T-cell (primary cell): Measurements from ENCODE around the gene PLAAT4. TPM values are rescaled to one million over a fixed set of nuclear protein-coding genes. Genes with fewer than 3 reads are reported as not detected.
"Not testable (repeated sequence)": the region's sequence is repeated elsewhere in the genome, so short reads cannot be mapped to it uniquely, and the experiment has no call there.

ENCODE experiments used
- ATAC-seq, 4 experiments: fragments of 200-7000 bp in 3 of 4; fragments of 150-1000 bp in 1 of 4; cut with Tn5 transposase; replicated peaks in 1 of 4; 1 replicate in 3 of 4; 2 replicates in 1 of 4; pipeline ENCODE4 v1.10.0; 2021; ENCODE audit warnings: moderate library complexity in 3 of 4, mild to moderate bottlenecking in 2 of 4, moderate number of reproducible peaks in 1 of 4
- CTCF ChIA-PET, 2 donors: fragments of 300-600 bp; sonication (Branson Sonifier 250); formaldehyde crosslinking; loops; one replicate each; lab custom pipeline; 2022; ENCODE audit warnings: antibody characterized with exemption in 2 of 2; lab: Charles Lee
- POLR2A ChIA-PET, 2 donors: fragments of 300-600 bp; sonication (Branson Sonifier 250); formaldehyde crosslinking; loops; one replicate each; lab custom pipeline; 2022; ENCODE audit warnings: antibody characterized with exemption in 2 of 2; lab: Charles Lee
- DNase-seq, 35 experiments: peaks; one replicate each; pipeline versions ENCODE4 v3.0.0 to v3.0.0-alpha.2; 2013 to 2023
- H3K27ac ChIP-seq: one replicate; pipeline ENCODE4 v1.5.1; 2013; ENCODE audit warnings: low read length
- H3K27me3 ChIP-seq, 2 experiments: replicated peaks in 1 of 2; 1 replicate in 1 of 2; 2 replicates in 1 of 2; pipeline versions ENCODE4 v1.6.1 to v1.7.0; 2013; ENCODE audit warnings: low read length in 1 of 2, mixed read lengths in 1 of 2; ENCODE audit not compliant: control insufficient read depth in 2 of 2, insufficient read depth in 2 of 2; ENCODE audit errors: extremely low read depth in 1 of 2
- H3K36me3 ChIP-seq, 2 donors: 1 replicate in 1 of 2; 2 replicates in 1 of 2; pipeline versions ENCODE4 v1.6.1 to v1.7.0; 2013; ENCODE audit warnings: low read length in 1 of 2; ENCODE audit not compliant: control insufficient read depth in 2 of 2, insufficient read depth in 1 of 2; ENCODE audit errors: extremely low read depth in 1 of 2
- H3K4me1 ChIP-seq, 2 experiments: 1 replicate in 1 of 2; 2 replicates in 1 of 2; pipeline versions ENCODE4 v1.6.1 to v1.7.0; 2013; ENCODE audit warnings: low read length in 2 of 2, mixed read lengths in 1 of 2; ENCODE audit not compliant: insufficient read depth in 2 of 2, control insufficient read depth in 1 of 2; ENCODE audit errors: extremely low read depth in 1 of 2
- H3K4me3 ChIP-seq, 2 donors: 1 replicate in 1 of 2; 2 replicates in 1 of 2; pipeline versions ENCODE4 v1.5.1 to v1.7.0; 2013; ENCODE audit warnings: mild to moderate bottlenecking in 2 of 2, low read length in 1 of 2, moderate library complexity in 1 of 2; ENCODE audit not compliant: control insufficient read depth in 1 of 2; ENCODE audit errors: extremely low read depth in 1 of 2
- H3K9me3 ChIP-seq: 2 replicates; pipeline ENCODE4 v1.7.0; 2013
- H3K27ac Mint-ChIP-seq, 2 donors: one replicate each; pipeline ENCODE4 v1.8.0; 2020 to 2021; ENCODE audit warnings: mild to moderate bottlenecking in 2 of 2, mixed read lengths in 2 of 2
- H3K27me3 Mint-ChIP-seq, 2 donors: one replicate each; pipeline ENCODE4 v1.8.0; 2021 to 2022; ENCODE audit warnings: mixed read lengths in 2 of 2
- H3K36me3 Mint-ChIP-seq: one replicate; pipeline ENCODE4 v1.8.0; 2021; ENCODE audit warnings: mixed read lengths
- H3K4me1 Mint-ChIP-seq, 3 donors: one replicate each; pipeline ENCODE4 v1.8.0; 2020 to 2022; ENCODE audit warnings: mixed read lengths in 3 of 3, mild to moderate bottlenecking in 1 of 3
- H3K4me3 Mint-ChIP-seq, 3 donors: one replicate each; pipeline ENCODE4 v1.8.0; 2020 to 2022; ENCODE audit warnings: mild to moderate bottlenecking in 3 of 3, mixed read lengths in 3 of 3, moderate library complexity in 3 of 3
- H3K9me3 Mint-ChIP-seq, 3 donors: one replicate each; pipeline ENCODE4 v1.8.0; 2020 to 2022; ENCODE audit warnings: mixed read lengths in 3 of 3
- WGBS: methylation state at CpG from one replicate; pipeline ENCODE4 v1.1.5; 2013; ENCODE audit warnings: missing lambda C conversion rate; ENCODE audit not compliant: insufficient coverage; 5-methylcytosine and 5-hydroxymethylcytosine counted together
- total RNA-seq, 35 experiments: library from RNA in 6 of 35; stranded (reverse) in 6 of 35; fragments of 120-200 nt in 1 of 35; gene quantifications; one replicate each; pipeline versions ENCODE4 v1.2.1 to v1.2.4 and lab custom pipeline; 2013 to 2026

Gene PLAAT4
- total RNA-seq, 5 donors from 2014 or later (not counting 1 experiment from before 2014, with no cell fraction given) = 90.2 to 144 (median 126) TPM

DNA sequence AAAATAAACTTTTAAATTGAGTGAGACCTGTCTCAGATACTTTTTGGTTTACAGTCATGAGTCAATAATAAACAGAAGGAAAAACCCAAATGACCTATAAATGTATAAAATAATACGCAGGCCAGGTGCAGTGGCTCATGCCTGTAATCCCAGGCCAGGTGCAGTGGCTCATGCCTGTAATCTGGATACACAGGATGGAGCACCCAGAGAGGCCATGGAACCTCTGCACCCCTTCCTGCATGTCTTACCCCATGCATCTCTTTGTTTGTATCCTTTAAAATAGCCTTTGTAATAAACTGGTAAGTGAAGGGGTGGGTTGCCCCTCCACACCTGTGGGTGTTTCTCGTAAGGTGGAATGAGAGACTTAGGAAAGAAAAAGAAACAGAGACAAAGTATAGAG is 8.9 kb upstream of the PLAAT4 start:
- 80% methylated on average over 1 of the region's 2 CpGs for WGBS
- H3K4me1 ChIP-seq = peaks cover 21 to 28% of the 10 kb centered on the region in 2 experiments
- Mint-ChIP-seq H3K9me3 (no peaks in the 10 kb centered on the region), H3K4me3 (no peak overlapping the region), H3K27me3 (no peaks in the 10 kb centered on the region), H3K36me3 (no peaks in the 10 kb centered on the region), H3K27ac (no peak overlapping the region), H3K4me1 (peaks cover 38 to 44% (median 43%) of the 10 kb centered on the region in 3 donors)
- H3K9me3 ChIP-seq = no peaks in the 10 kb centered on the region
- no peaks in the 10 kb centered on the region for H3K27me3 ChIP-seq
- ATAC-seq (no peak), DNase-seq (no peak)
- no peaks in the 10 kb centered on the region for H3K36me3 ChIP-seq
- CTCF ChIA-PET = interaction anchor here in 1 of 2 donors (0.8 kb wide), 1 partner anchor 56 kb away, joined by 3 read pairs; no protein-coding TSS in a partner anchor
- no peak overlapping the region for H3K4me3 ChIP-seq
- no peak overlapping the region for H3K27ac ChIP-seq
- POLR2A ChIA-PET = no interaction called here

DNA sequence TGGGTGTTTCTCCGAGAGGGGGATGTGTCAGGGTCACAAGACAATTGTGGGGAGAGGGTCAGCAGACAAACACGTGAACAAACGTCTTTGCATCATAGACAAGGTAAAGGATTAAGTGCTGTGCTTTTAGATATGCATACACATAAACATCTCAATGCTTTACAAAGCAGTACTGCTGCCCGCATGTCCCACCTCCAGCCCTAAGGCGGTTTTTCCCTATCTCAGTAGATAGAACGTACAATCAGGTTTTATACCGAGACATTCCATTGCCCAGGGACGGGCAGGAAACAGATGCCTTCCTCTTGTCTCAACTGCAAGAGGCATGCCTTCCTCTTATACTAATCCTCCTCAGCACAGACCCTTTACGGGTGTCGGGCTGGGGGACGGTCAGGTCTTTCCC is 8.5 kb upstream of the PLAAT4 start:
- H3K27ac Mint-ChIP-seq, POLR2A ChIA-PET, H3K4me3 Mint-ChIP-seq, CTCF ChIA-PET, ATAC-seq, H3K27ac ChIP-seq, H3K27me3 ChIP-seq, H3K27me3 Mint-ChIP-seq, DNase-seq, H3K36me3 ChIP-seq, H3K9me3 ChIP-seq, H3K4me3 ChIP-seq, H3K36me3 Mint-ChIP-seq, H3K9me3 Mint-ChIP-seq: not testable (repeated sequence)
- peaks cover 26 to 33% of the 10 kb centered on the region in 2 experiments for H3K4me1 ChIP-seq
- peaks cover 43 to 49% (median 48%) of the 10 kb centered on the region in 3 donors for H3K4me1 Mint-ChIP-seq
- no CpG with 5 or more reads among the region's 11 CpGs for WGBS

DNA sequence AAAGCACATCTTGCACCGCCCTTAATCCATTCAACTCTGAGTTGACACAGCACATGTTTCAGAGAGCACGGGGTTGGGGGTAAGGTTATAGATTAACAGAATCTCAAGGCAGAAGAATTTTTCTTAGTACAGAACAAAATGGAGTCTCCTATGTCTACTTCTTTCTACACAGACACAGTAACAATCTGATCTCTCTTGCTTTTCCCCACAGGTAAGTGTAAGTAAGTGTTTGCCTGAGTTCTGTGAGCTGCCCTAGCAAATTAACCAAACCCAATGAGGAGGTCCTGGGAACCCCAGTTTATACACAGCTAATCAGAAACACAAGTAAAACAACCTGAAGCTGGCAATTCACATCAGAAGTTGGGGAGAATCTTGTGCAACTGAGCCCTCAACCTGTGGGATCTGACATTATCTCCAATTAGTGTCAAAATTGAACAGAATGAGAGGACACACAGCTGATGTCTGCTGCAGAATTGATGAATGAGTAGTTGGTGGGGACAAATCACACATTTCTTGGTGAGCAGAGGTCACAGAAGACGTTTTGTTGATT is 7.8 kb upstream of the PLAAT4 start:
- WGBS = 100% methylated on average over 1 of the region's 3 CpGs
- H3K36me3 ChIP-seq, H3K27me3 ChIP-seq, H3K36me3 Mint-ChIP-seq, H3K9me3 ChIP-seq, DNase-seq, ATAC-seq, H3K27me3 Mint-ChIP-seq, H3K9me3 Mint-ChIP-seq, H3K27ac ChIP-seq, POLR2A ChIA-PET, H3K4me3 ChIP-seq: not testable (repeated sequence)
- peaks cover 49 to 55% (median 55%) of the 10 kb centered on the region in 3 donors for H3K4me1 Mint-ChIP-seq
- CTCF ChIA-PET = interaction anchor here in 1 of 2 donors (1.4 kb wide), 1 partner anchor 11 kb away, joined by 4 read pairs; no protein-coding TSS in a partner anchor
- H3K4me1 ChIP-seq = peaks cover 30 to 39% of the 10 kb centered on the region in 2 experiments
- H3K27ac Mint-ChIP-seq = peak overlapping the region; percentile 89 to 92
- peak overlapping the region in 1 of 3 donors; percentile 40 for H3K4me3 Mint-ChIP-seq

DNA sequence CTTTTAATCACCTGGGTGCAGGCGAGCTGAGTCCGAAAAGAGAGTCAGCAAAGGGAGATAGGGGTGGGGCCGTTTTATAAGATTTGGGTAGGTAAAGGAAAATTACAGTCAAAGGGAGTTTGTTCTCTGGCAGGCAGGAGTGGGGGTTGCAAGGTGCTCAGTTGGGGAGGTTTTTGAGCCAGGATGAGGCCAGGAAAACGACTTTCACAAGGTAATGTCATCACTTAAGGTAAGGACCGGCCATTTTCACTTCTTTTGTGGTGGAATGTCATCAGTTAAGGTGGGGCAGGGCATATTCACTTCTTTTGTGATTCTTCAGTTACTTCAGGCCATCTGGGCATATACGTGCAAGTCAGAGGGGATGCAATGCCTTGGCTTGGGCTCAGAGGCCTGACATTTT is 7.2 kb upstream of the PLAAT4 start:
- not testable (repeated sequence) for H3K9me3 ChIP-seq, H3K36me3 ChIP-seq, H3K9me3 Mint-ChIP-seq, H3K27me3 Mint-ChIP-seq, H3K27me3 ChIP-seq, ATAC-seq, DNase-seq, H3K4me3 ChIP-seq, H3K36me3 Mint-ChIP-seq
- Mint-ChIP-seq H3K4me1 (peaks cover 55 to 61% (median 61%) of the 10 kb centered on the region in 3 donors), H3K4me3 (peak overlapping the region in 1 of 3 donors; percentile 40), H3K27ac (peak overlapping the region; percentile 89 to 92)
- Histone ChIP-seq H3K27ac (peak overlapping the region; percentile 9), H3K4me1 (peaks cover 33 to 45% of the 10 kb centered on the region in 2 experiments)
- WGBS = 81% methylated on average over 4 of the region's 6 CpGs
- CTCF ChIA-PET = interaction anchor here in 1 of 2 donors (0.6 to 1.4 kb wide), 4 partner anchors 11 to 92 kb away, joined by 3 to 4 read pairs (median 4); no protein-coding TSS in a partner anchor
- POLR2A ChIA-PET = interaction anchor here (0.6 to 0.7 kb wide), 2 partner anchors 14 to 980 kb away, joined by 3 to 4 read pairs; no protein-coding TSS in a partner anchor

DNA sequence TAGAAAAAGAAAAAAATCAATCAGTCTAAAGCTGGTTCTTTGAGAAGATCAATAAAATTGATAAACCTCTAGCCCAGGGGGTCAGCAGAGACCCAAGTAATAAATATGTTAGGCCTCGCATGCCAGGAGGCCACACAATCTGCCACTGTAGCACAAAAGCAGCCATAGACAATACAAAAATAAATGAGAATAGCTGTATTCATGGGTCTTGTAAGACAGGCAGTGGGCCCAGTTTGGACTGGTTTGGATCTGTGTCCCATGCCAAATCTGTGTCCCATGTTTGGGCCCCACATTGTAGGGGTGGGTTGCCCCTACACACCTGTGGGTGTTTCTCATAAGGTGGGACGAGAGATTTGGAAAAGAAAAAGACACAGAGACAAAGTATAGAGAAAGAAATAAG is 6.6 kb upstream of the PLAAT4 start:
- no peaks in the 10 kb centered on the region for H3K9me3 Mint-ChIP-seq
- peak overlapping the region; percentile 89 to 92 for H3K27ac Mint-ChIP-seq
- CTCF ChIA-PET = interaction anchor here in 1 of 2 donors (0.6 to 1.4 kb wide), 3 partner anchors 12 to 91 kb away, joined by 3 to 4 read pairs (median 4); no protein-coding TSS in a partner anchor
- Histone ChIP-seq H3K27ac (peak overlapping the region; percentile 9), H3K9me3 (no peaks in the 10 kb centered on the region), H3K4me1 (peaks cover 33 to 51% of the 10 kb centered on the region in 2 experiments), H3K4me3 (no peak overlapping the region), H3K27me3 (no peaks in the 10 kb centered on the region), H3K36me3 (no peaks in the 10 kb centered on the region)
- H3K36me3 Mint-ChIP-seq = no peaks in the 10 kb centered on the region
- peaks cover 60 to 66% (median 64%) of the 10 kb centered on the region in 3 donors for H3K4me1 Mint-ChIP-seq
- no peaks in the 10 kb centered on the region for H3K27me3 Mint-ChIP-seq
- no CpG with 5 or more reads among the region's 2 CpGs for WGBS
- peak overlapping the region in 1 of 3 donors; percentile 40 for H3K4me3 Mint-ChIP-seq
- DNase-seq = no peak
- POLR2A ChIA-PET = interaction anchor here in 1 of 2 donors (0.7 kb wide), 1 partner anchor 980 kb away, joined by 3 read pairs; no protein-coding TSS in a partner anchor
- ATAC-seq = no peak

DNA sequence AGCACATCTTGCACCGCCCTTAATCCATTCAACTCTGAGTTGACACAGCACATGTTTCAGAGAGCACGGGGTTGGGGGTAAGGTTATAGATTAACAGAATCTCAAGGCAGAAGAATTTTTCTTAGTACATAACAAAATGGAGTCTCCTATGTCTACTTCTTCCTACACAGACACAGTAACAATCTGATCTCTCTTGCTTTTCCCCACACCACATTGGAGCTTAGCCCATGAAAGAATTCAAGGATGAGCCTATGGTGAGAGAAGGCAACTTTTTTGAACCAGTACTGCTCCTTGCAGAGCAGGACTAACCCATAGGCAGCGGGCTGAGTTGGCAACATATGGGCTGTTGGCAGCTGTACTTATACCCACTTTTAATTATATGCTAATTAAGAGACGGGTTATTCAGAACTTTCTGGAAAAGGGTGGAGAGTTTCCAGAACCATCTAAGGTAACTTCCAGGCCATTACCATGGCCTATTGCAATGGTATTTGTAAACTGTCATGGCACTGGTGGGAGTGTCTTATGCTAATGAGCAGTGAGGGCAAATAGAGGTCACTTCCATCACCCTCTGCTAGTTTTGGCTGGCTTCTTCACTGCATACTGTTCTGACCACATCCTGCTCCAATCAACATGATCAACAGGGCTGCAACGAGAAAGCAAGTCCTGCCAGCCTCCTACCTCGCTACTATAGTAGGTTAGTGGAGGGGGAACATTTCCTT is 5.4 kb upstream of the PLAAT4 start:
- CTCF ChIA-PET = interaction anchor here in 1 of 2 donors (0.5 to 1.5 kb wide), 2 partner anchors 8 to 52 kb away, joined by 4 read pairs; no protein-coding TSS in a partner anchor
- POLR2A ChIA-PET = interaction anchor here (0.9 to 1.2 kb wide), 2 partner anchors 22 to 35 kb away, joined by 3 to 4 read pairs; no protein-coding TSS in a partner anchor
- H3K4me3 Mint-ChIP-seq = peak overlapping the region; percentile 42 to 72 (median 65)

More for the DNA sequence above, 5.4 kb upstream of the PLAAT4 start:
- Histone ChIP-seq H3K4me1 (peaks cover 40 to 63% of the 10 kb centered on the region in 2 experiments), H3K4me3 (peak overlapping the region in 1 of 2 donors; percentile 50), H3K27ac (peak overlapping the region; percentile 77)
- not testable (repeated sequence) for H3K9me3 ChIP-seq, H3K36me3 ChIP-seq, H3K27me3 ChIP-seq, H3K36me3 Mint-ChIP-seq, H3K9me3 Mint-ChIP-seq, H3K27me3 Mint-ChIP-seq
- peak in 33 of 35 experiments; percentile 37 to 87 (median 69) for DNase-seq
- H3K4me1 Mint-ChIP-seq = peaks cover 72 to 78% (median 76%) of the 10 kb centered on the region in 3 donors
- WGBS = no CpG with 5 or more reads among the region's 6 CpGs
- H3K27ac Mint-ChIP-seq = peak overlapping the region; percentile 86 to 94
- ATAC-seq = peak; percentile 96 to 99 (median 98)
